Endothelial cell of hepatic sinusoid (primary cell): Measurements from ENCODE around the gene ZBTB18.

Source experiments
- in situ Hi-C: cut with HindIII; loops from 2 replicates; pipeline ENCODE4 v1.10.0; 2017; ENCODE audit warnings: low sequenced_read_pairs

ZBTB18 gene

DNA sequence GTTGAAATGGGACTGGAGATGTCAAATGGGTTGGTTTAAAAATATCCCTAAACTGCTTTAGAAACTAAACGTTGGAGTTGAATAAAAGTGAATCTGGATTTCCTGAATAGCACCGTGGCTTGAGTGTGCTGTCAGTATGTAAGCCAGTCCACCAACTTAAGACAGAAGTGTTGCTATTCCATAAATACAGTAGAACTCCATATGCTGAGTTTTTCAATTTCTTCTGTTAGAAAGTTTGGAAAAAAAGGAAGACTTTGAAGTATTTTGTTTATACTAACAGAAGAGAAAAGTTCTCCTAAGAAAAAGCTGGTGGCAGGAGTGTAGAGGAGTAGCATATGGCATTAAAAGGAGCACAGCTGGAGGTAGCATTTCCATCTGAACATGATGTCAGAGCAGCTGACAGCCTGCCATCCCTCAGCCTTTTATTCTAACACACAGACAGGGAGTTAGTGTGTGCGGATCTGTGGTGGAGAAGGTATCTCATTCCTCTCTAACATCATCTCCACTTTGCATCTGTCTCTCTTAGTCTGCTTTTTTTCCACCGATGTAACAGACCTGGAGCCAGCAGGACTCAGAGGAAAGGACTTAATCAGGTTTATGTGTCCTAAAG lies at the start of gene ZBTB18:
Gene ZBTB18 (plus strand): TSS at position 449 of the 610 bp plus-strand sequence. CDS start 149 bp downstream, at position 598.
- in situ Hi-C loops: no loop called here

DNA sequence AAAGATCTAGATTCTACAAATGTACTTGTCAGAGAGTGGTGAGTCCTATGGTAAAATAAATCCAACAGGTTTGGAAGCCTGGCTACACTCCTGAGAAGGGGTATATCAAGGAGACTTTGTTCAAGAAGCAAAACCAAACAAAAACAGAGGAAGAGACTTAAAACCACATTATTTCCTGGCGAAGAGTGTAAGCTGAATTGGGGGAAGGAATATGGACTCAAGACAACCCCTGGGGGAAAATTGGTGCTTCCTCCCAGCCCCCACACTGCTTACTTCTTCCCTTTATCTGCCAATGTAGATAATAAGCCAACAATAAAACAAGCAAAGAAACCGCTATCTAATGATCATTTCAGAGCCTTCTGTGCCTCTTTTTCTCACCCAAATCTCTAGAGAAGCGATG lies 48.4 kb upstream of the ZBTB18 start:
- in situ Hi-C loops: no loop called here

DNA sequence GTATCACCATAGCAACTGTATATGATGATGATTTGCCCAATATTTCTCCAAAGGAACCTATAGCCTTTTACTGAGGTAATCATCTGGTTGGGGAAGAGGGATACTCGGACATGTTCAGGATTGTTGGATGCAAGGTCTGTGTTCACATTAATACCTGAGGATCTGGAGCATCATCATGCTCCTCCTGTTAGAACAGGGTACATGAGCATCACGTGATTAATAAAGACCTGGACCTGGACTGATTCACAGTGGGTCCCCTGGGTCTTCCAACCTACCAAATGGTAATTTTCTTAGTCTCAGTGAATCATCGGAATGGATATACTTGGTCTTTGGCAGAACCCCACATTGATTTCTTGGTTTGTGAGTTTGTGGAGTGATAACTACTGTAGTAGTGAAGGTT lies 45.6 kb upstream of the ZBTB18 start:
- in situ Hi-C loops: no loop called here

DNA sequence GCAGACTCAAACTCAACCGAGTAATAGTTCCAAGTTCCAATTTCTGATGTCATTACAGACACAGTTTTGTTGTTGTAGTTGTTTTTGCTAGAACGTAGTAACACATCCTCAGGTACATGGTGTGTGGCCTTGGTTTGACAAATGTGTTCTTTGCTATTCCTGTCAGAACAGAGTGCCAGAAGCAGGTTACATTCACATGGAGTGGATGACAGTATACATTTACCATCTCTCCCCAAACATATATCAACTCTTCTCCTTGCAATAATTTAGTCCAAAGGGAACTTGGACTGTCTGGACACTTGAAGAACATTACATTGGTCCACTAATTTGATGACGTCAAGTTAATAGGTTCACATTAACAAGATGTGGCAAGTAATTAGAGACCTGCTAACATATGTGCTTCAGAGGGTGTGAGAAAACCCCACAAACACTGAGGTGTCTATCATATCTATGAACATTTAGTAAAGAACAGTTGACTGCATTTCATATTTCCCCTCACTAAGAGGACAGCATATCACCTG lies 44.6 kb upstream of the ZBTB18 start:
- in situ Hi-C loops: no loop called here

DNA sequence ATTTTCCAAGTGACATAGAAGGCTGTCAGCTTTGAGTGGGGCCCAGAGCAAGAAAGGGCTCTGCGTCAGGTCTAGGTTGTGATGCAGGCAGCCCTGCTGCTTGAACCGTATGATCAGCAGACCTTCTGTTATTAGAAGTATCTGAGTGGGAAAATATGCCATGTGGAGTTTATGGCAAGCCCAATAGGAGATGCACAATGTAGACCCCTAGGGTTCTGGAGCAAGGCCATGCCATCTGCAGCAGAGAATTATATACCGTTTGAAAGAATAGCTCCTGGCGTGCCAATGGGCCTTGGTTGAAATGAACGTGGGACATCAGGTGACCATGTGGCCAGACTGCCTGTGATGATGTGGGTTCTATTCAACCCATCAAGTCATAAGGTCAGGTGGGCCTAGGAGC lies 44.1 kb upstream of the ZBTB18 start:
- in situ Hi-C loops: no loop called here

DNA sequence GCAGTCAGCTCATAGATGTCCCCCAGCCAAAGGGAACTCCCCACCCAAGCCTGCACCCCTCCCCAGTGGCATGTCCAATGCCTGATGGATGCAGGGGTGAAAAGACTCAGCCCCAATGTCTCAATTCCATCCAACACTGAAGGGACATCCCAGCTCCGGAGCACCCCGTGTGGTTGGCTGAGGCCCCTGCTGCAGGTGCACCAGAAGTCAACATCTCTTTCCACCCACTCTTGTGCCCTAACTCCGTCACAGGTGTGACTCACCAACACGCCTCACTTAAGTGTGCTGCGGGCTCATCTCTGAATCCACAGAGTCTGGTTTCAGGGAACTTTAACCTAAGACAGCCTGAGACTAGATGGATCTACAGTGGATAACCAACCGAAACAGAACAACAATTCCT lies 40.9 kb upstream of the ZBTB18 start:
- in situ Hi-C loops: no loop called here

DNA sequence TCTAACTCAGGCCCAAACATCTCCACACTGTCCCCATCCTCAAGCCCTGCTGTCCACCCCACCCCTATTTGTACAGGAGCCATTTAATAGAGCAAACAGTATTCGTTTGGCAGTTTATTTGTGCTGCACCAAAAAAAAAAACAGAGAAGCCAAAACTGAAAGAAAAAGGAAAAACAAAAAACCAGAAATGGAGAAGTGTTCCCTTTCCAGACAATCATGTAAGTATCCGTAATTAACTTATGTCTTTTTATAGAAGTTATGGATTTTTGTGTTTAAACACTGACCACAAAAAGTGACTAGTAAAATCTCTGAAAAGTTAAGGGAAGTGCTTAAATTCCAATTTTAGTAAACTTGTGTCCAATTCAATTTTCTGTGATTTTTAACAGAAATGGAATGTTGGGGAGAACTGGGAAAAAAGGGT lies 40.4 kb upstream of the ZBTB18 start:
- in situ Hi-C loops: no loop called here

DNA sequence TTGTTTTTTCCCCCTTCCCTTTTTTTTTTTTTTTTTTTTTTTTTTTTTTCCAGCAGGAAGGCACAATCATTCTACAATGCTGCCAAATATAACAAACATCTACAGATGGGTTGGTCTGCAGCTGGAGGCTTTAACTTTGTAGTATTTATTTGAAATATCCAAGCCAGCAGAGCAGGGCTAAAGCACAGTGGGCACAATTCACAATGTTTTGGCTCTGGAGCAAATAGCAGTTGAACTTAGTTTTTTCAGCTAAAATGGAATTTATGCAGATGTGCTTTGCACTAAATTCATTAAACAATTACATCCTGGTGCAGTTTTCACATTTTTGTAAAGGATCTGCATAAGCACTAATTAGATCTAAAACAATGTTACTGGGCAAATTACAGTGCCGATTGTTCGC lies 39.8 kb upstream of the ZBTB18 start:
- in situ Hi-C loops: no loop called here

DNA sequence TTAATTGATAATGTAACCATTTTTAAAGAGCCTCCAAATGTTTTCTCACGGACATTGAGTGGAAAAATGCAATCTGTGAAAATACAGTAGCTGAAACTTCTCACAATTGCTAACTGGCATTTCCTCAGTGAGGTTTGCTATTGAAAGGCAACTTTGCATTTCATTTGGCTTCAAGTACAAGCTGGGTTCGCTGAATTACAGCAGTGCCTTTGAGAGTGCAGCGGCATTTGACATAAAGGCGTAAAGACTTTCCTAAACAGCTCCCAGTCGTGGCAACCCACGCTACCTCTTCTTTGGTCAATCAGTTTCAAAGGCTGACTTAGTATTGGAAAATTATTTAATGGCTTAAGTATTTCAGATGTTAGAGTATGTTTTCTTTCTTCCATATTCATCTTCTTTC lies 39.3 kb upstream of the ZBTB18 start:
- in situ Hi-C loops: no loop called here

DNA sequence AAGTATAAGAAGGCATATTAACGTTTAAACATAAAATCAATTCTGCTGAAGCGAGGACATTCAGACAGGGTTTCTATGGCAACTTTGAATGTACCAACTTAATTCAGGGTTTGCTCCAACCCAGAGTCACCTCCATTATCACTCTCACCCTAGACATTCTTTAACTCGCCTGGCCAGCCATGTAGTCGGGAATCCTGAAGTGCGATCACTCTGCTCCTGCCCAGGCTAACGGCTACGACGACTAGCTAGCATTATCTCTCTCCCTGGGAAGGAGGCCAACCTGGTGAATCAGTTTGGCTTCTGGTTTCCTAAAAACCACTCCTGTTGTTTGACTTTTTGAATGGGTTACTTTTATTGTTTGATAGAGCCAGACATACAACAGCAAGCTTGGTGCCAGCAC lies 38.9 kb upstream of the ZBTB18 start:
- in situ Hi-C loops: no loop called here

DNA sequence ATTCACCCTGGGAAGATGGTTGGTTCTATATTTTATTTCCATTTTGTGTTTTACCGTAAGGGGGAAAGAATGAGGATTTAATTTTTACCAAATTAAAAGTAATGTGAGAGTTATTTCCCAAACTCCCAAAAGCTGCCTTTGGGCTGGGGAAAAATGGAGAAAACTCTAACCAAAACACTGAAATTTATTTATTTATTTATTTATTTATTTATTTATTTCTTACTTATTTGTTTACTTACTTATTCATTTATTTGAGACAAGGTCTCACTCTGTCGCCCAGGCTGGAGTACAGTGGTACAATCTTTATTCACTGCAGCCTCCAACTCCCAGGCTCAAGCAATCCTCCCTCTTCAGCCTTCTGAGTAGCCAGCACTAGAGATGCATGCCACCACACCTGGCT lies 38.0 kb upstream of the ZBTB18 start:
- in situ Hi-C loops: no loop called here

DNA sequence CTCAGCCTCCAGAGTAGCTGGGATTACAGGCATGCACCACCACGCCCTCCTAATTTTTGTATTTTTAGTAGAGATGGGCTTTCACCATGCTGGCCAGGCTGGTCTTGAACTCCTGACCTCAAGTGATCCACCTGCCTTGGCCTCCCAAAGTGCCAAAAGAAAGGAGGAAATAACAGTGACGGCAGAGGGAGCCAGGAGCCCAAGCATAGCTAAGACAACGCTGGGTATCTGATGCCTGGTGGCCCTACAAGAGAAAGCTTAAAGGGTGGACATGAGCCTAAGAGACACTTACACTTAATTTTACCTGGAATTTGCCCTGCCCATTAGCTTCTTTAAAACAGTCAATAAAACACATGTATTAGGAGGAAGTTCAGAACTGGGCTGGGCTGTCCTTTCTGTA lies 36.2 kb upstream of the ZBTB18 start:
- in situ Hi-C loops: loop anchor here (5.0 kb wide), 1 partner anchor 52 kb away; no protein-coding TSS in a partner anchor

DNA sequence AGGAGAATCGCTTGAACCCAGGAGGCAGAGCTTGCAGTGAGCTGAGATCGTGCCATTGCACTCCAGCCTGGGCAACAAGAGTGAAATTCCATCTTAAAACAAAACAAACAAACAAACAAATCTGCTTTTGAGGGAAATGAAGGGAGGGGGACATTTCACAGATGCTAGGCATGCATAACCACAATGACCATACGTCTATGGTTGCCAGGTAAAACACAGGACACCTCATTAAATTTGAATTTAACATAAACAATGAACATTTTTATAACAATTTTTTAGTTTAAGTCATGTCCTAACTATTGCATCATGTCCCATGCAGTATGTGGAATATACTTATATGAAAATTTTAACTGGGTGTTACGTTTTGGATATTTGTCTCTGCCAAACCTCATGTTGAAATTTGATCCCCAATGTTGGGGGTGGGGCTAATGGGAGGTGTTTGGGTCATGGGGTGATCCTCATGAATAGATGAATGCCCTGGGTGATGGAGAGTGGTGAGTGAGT lies 31.0 kb upstream of the ZBTB18 start:
- in situ Hi-C loops: loop anchor here (5.0 kb wide), 1 partner anchor 47 kb away; no protein-coding TSS in a partner anchor

DNA sequence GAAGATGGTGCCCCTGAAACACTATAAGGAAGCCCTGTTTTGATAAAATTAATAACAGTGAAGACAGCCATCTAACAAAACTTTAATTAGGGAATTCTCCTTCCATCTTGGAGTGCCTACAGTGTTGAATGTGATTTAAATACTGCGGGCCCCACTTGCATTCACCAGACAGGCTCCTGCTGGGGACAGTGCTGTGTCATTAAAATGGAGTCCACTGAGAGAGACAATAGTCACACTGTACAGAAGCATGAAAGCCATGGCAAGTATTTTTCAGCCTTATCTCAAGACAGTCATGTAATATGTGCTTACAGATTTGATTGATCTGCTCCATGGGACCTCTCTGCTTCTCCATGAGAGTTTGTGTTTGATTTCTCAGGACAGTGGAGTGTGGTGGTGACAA lies 29.7 kb upstream of the ZBTB18 start:
- in situ Hi-C loops: no loop called here

DNA sequence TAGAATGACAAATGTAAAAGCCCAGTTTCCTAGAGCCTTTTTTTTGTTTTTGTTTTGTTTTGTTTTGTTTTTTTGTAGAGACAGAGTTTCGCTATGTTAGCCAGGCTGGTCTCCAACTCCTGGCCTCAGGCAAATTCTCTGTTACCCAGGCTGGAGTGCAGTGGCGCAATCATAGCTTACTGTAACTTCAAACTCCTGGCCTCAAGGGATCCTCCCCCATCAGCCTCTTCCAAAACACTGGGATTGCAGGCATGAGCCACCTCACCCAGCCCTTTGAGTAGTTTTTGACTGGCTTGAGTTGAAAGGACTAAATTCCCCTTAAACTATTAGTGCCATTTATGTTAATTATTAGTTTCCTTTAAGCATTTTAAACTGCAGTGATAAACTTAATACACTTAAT lies 28.8 kb upstream of the ZBTB18 start:
- in situ Hi-C loops: no loop called here

DNA sequence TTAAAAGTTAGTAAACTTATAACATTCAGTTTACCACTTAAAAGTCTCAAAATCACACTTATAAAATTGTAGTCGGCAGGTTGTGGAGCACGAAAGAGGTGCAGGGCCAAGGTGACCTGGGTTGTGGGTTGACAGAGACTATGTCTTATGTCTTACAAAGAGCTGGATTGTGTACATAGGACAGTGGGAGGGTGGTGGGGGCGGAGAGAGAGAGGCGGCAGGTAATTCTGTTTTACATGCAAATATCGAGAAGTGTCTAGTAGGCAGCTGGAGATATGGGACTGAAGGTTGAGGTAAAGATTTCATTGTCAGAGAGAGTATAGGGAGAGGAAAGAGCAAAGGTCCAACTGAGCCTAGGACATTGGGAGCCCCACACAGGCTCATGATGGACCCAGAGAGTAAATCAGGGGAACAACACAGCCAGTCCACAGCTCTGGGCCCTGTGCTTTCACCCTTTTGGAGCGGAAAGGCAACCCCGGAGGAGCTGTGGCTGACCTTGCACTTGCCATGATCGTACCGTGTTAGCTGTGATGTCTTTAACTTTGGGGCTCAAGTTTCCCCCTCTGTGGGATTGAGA lies 28.1 kb upstream of the ZBTB18 start:
- in situ Hi-C loops: no loop called here

DNA sequence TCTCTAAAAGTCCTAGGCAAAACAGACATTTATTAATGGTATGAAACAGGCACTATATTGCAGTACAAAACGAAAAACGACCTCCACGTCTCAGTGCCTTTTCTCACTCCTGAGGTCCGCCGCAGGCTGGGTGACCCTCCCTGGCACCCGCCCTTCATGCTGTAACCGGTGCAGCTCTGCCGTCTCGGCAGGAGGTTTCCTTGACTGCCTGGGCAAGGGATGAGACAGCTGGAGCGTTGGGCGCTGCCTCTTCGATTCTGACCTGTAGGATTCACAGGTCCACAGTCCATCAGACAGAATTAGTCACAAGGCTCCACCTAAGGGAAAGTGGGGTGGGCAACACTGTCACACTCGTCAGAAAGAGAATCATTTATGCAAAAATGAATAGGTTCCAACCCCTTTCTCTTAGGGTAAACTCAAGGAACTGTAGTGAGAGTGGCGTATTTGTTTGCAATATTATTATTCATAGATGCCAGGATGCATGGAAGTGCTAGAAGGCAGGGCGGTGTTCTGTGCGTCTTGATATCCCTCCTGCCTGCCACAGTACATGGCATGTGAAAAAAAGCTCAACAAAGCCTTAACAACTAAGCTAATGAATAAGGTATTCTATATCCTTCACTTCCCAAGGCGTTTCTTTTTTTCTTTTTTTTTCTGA lies 23.5 kb upstream of the ZBTB18 start:
- in situ Hi-C loops: no loop called here

DNA sequence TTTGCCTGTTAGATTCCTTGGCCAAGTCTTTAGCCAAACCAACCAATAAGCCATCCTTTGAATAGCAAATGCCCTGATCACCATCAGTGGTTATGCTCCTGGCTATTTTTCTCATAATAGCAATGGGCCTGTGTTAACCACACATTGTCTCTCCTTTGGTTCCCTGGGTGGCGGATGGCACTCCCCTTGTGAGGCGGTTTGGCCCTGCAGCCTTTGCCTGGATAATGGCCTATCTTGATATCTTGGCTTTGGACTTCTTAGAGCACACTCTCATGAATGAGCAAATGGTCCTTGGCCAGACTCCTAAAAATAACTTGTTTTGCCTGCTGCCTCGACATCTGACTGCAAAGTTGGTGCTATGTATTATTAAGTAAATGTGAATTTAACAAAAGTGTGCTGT lies 22.4 kb upstream of the ZBTB18 start:
- in situ Hi-C loops: no loop called here

DNA sequence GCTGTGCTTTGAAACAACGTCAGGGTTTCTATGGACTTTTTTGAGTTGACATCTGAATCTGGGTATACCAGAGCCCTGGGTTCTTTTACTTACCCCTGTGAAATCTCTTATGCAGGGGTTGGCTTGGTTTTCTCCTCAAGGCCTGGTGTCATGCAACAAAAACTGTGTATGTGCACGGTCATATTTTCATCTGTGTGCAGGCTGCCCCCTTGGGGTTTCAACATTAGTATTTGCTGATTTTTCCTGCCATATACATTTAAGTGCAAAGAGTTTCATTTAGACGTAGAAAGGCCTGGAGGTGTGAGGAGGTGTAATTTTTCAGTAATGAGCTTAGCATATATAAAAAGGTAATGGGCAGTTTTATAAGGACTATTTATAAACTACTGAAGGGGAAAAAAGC lies 22.0 kb upstream of the ZBTB18 start:
- in situ Hi-C loops: no loop called here

DNA sequence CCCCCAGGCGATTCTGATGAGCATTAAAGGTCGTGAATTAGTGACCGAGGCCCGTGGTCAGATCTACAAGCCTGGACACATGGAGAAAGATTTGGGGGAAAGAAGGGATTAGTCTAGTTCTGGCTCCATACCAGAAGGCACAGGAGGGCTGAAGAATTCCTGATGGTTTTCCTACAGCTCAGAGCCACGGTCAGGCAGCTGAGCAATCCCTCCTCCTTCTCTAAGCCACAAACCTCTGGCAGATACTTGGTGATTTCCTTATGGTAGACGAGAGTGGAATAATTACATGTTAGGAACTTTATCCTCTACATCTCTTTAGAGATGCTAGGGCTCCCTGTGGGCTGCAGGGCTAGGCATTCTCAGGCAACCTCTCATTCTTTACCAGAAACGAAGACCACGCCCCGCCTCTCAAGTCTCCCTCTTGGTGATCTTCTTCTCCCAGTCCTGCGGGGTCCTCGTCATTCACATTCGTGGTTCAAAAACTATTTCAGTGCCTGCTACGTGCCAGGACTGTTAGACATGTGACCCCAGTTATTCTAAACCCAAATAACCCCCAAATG lies 20.5 kb upstream of the ZBTB18 start:
- in situ Hi-C loops: no loop called here

DNA sequence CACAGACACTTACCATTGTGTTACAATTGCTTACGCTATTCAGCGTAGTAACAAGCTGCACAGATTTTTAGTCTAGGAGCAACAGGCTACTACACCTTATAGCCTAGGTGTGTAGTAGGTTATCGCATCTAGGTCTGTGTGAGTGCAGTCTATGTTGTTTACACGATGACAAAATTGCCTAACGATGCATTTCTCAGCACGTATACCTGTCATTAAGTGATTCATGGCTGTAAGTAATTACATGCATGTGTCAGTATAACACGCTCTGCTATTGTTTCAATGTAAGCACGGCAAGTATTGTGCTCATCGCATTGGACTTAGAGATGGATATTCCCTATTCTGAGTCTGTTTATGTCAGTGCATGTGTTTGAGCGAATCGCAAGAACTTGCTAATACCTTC lies 15.7 kb upstream of the ZBTB18 start:
- in situ Hi-C loops: no loop called here

DNA sequence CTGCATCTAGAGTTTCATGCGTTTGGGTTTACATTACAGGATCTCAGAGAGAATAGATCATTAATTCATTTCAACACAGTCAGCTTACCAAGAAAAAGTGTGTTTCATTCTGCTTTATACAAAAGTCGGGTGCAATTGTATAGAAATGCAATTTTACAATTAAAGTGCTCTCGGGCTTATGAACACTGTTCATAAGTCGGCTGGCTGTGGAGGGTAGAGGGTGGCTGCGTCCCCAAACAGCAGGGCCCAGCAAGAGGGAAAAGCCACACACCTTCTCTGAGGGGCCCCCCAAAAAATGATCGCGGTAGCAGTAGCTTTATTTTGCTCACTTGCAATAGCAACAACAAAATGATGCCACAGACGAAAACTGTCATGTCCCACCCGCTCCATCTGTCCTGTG lies 13.8 kb upstream of the ZBTB18 start:
- in situ Hi-C loops: no loop called here
